HepG2 (cell line): Measurements from ENCODE around the gene SPIRE1. TPM values are rescaled to one million over a fixed set of nuclear protein-coding genes. Genes with fewer than 3 reads are reported as not detected.

Experiments
- CBFB ChIP-seq: sonication (generic); formaldehyde crosslinking; IDR thresholded peaks from 2 replicates; pipeline ENCODE4 v1.4.0; 2020; ENCODE audit warnings: missing genetic modification reagents
- FOXK2 ChIP-seq: fragments of 450-650 bp; IDR thresholded peaks from 2 replicates; pipeline ENCODE4 v1.6.1; 2016
- NR2F2 ChIP-seq: IDR thresholded peaks from 2 replicates; pipeline ENCODE4 v1.6.1; 2012; ENCODE audit warnings: low read depth, inconsistent platforms, borderline replicate concordance
- POGZ ChIP-seq: sonication (generic); formaldehyde crosslinking; IDR thresholded peaks from 2 replicates; pipeline ENCODE4 v1.4.0; 2020; ENCODE audit warnings: mild to moderate bottlenecking, missing genetic modification reagents
- POLR2G ChIP-seq: fragments of 200-400 bp; formaldehyde crosslinking; IDR thresholded peaks from 2 replicates; pipeline ENCODE4 v1.6.1; 2018; ENCODE audit warnings: mild to moderate bottlenecking, low read depth, low read length, moderate library complexity
- RCOR2 ChIP-seq: IDR thresholded peaks from 2 replicates; pipeline ENCODE4 v1.6.1; 2016; ENCODE audit warnings: missing biosample characterization, missing genetic modification reagents
- ZNF569 ChIP-seq: sonication (generic); formaldehyde crosslinking; IDR thresholded peaks from 2 replicates; pipeline ENCODE4 v1.5.0; 2020; ENCODE audit warnings: mild to moderate bottlenecking, missing genetic modification reagents, moderate library complexity, borderline replicate concordance
- polyA plus RNA-seq, 8 experiments: library from polyadenylated mRNA; depleted of rRNA in 3 of 8; stranded (reverse) in 7 of 8; unstranded in 1 of 8; fragments of >200 nt; fragmentation: Illumina TruSeq in 4 of 8; extraction: Trizol in 4 of 8; gene quantifications; 2 replicates each; pipeline versions ENCODE4 v1.2.1 to v1.2.3, GENCODE V29; 2011 to 2016; ENCODE audit warnings: low read depth in 4 of 8, missing spikeins in 1 of 8, mixed read lengths in 1 of 8; ENCODE audit not compliant: insufficient read depth in 1 of 8
- total RNA-seq, 5 experiments: library from RNA; depleted of rRNA; stranded (reverse); fragments of >200 nt; fragmentation: Illumina TruSeq; extraction: Trizol; gene quantifications; 2 replicates each; pipeline ENCODE4 v1.2.3, GENCODE V29; 2016; ENCODE audit warnings: low read depth in 1 of 5
- TF ChIP-seq, protein P1 (sequence below): IDR thresholded peaks from 2 replicates; pipeline ENCODE4 v1.6.1; 2016; ENCODE audit warnings: low read depth, missing genetic modification reagents, missing compliant biosample characterization
- TF ChIP-seq, protein P2 (sequence below): sonication (generic); formaldehyde crosslinking; IDR thresholded peaks from 2 replicates; pipeline ENCODE4 v1.4.0; 2020; ENCODE audit warnings: mild to moderate bottlenecking, low read depth, missing genetic modification reagents

SPIRE1 gene
- total and polyA plus RNA-seq, 2 of the 13 experiments (the other 11 are each of a cell fraction or from before 2014, with no cell fraction given) = 9.9 to 21.3 TPM

DNA sequence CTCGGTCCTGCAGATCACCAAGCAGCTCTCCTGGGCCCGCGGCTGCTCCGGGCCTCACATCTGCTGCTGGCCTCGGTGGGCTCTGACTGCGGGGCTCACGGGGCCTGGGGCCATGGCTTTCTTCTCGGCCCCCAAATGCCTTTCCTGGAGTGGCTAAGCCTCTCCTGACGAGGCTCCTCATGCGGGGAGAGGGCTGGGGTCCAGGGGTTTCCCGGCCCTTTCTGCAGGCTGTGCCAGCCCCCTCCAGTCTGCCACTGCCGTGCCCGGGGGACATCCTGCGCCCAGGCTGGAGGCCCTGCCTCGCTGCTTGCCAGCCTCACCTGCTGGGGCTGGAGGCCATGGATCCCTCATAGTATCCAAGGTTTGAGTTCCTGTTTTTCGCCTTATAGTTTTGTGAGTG lies 226.3 kb downstream of the SPIRE1 start (continued):
- TF ChIP-seq, protein P1, sequence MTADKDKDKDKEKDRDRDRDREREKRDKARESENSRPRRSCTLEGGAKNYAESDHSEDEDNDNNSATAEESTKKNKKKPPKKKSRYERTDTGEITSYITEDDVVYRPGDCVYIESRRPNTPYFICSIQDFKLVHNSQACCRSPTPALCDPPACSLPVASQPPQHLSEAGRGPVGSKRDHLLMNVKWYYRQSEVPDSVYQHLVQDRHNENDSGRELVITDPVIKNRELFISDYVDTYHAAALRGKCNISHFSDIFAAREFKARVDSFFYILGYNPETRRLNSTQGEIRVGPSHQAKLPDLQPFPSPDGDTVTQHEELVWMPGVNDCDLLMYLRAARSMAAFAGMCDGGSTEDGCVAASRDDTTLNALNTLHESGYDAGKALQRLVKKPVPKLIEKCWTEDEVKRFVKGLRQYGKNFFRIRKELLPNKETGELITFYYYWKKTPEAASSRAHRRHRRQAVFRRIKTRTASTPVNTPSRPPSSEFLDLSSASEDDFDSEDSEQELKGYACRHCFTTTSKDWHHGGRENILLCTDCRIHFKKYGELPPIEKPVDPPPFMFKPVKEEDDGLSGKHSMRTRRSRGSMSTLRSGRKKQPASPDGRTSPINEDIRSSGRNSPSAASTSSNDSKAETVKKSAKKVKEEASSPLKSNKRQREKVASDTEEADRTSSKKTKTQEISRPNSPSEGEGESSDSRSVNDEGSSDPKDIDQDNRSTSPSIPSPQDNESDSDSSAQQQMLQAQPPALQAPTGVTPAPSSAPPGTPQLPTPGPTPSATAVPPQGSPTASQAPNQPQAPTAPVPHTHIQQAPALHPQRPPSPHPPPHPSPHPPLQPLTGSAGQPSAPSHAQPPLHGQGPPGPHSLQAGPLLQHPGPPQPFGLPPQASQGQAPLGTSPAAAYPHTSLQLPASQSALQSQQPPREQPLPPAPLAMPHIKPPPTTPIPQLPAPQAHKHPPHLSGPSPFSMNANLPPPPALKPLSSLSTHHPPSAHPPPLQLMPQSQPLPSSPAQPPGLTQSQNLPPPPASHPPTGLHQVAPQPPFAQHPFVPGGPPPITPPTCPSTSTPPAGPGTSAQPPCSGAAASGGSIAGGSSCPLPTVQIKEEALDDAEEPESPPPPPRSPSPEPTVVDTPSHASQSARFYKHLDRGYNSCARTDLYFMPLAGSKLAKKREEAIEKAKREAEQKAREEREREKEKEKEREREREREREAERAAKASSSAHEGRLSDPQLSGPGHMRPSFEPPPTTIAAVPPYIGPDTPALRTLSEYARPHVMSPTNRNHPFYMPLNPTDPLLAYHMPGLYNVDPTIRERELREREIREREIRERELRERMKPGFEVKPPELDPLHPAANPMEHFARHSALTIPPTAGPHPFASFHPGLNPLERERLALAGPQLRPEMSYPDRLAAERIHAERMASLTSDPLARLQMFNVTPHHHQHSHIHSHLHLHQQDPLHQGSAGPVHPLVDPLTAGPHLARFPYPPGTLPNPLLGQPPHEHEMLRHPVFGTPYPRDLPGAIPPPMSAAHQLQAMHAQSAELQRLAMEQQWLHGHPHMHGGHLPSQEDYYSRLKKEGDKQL = no peak
- TF ChIP-seq RCOR2 (CRISPR knock-in tag) (no peak), POGZ (CRISPR knock-in tag) (no peak), NR2F2 (no peak), ZNF569 (CRISPR knock-in tag) (no peak), FOXK2 (no peak), CBFB (CRISPR knock-in tag) (no peak), POLR2G (no peak)
- TF ChIP-seq, protein P2, sequence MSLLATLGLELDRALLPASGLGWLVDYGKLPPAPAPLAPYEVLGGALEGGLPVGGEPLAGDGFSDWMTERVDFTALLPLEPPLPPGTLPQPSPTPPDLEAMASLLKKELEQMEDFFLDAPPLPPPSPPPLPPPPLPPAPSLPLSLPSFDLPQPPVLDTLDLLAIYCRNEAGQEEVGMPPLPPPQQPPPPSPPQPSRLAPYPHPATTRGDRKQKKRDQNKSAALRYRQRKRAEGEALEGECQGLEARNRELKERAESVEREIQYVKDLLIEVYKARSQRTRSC (CRISPR knock-in tag) = no peak
